Cardiac fibroblast (primary cell): ENCODE results near the gene LPP.

Source experiments
- DNase-seq, 2 donors: peaks; one replicate each; pipeline versions ENCODE4 v3.0.0 to v3.0.0-alpha.2; 2010; ENCODE audit warnings: low read depth in 2 of 2
- H3K4me3 ChIP-seq, 2 donors: replicated peaks in 1 of 2; 1 replicate in 1 of 2; 2 replicates in 1 of 2; pipeline ENCODE4 v1.5.1; 2011; ENCODE audit warnings: low read depth in 2 of 2, low read length in 2 of 2, mild to moderate bottlenecking in 2 of 2, moderate library complexity in 1 of 2
- TF ChIP-seq, protein P1 (sequence below): IDR thresholded peaks from one replicate; pipeline ENCODE4 v1.5.1; 2011; ENCODE audit warnings: low read depth, mild to moderate bottlenecking, low read length, inconsistent platforms

The LPP gene

DNA sequence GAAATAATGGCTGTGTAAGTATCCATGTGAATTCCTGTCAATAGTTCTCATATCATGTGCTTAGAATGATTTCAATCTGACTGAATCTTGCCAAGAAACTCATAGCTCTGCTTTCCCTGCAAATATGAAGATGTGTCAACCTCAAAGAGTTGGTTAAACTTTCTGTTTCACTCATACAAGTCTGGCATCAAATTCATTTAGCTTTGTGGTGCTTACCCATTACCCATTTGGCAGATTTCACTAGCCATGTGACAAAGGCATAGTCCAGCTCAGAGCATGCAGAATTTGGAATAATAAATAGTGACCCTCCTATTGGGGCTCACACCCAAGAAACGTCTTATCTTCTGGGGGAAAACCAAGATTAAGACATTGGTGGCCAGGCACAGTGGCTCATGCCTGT lies 761.2 kb downstream of the LPP start:
- TF ChIP-seq, protein P1, sequence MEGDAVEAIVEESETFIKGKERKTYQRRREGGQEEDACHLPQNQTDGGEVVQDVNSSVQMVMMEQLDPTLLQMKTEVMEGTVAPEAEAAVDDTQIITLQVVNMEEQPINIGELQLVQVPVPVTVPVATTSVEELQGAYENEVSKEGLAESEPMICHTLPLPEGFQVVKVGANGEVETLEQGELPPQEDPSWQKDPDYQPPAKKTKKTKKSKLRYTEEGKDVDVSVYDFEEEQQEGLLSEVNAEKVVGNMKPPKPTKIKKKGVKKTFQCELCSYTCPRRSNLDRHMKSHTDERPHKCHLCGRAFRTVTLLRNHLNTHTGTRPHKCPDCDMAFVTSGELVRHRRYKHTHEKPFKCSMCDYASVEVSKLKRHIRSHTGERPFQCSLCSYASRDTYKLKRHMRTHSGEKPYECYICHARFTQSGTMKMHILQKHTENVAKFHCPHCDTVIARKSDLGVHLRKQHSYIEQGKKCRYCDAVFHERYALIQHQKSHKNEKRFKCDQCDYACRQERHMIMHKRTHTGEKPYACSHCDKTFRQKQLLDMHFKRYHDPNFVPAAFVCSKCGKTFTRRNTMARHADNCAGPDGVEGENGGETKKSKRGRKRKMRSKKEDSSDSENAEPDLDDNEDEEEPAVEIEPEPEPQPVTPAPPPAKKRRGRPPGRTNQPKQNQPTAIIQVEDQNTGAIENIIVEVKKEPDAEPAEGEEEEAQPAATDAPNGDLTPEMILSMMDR = no peak
- peak; percentile 55 to 67 for DNase-seq
- no peak overlapping the region for H3K4me3 ChIP-seq

DNA sequence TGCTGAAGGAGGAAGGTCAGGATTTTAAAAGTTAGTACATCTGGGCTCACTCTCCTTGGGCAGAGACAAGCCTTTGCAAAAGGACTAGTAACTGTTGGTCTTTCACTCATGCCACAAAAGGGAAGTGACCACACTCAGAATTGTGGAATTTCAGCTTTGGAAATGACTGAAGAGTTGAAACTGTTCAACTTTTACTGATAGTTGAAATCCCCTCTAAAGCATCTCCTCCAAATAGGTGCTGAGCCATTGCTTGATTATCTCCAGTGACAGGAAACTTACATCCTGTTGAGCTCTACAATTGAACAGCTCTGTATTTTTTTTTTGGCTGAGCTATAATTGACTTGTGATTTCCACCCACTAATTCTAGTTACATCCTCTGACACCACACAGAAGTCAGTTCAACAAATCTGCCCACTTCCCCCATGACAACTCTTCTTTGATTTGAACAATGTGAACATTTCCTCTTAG lies 763.0 kb downstream of the LPP start:
- H3K4me3 ChIP-seq = no peak overlapping the region
- DNase-seq = peak; percentile 27 to 32
- TF ChIP-seq, protein P1 = no peak

DNA sequence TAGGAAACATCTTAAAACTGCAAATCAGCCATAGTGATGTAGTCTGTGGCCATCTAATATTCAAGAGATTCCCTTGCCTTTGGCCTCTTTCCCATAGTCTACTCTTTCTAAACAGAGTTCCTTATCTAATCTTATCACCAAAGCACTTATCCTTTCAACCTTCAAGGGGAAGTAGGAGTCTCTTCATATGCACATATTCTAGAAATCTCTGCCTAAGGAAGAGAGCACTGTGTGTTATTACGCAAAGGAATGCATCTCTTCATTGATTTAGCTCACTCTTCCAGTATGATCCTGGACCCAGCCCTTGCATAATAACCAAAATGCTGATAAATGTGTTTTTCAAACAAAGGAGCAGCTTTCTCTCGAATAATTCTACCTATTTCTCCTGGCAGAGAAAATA lies 764.1 kb downstream of the LPP start:
- TF ChIP-seq, protein P1 = no peak
- peak in 1 of 2 donors; percentile 48 for DNase-seq
- H3K4me3 ChIP-seq = no peak overlapping the region

DNA sequence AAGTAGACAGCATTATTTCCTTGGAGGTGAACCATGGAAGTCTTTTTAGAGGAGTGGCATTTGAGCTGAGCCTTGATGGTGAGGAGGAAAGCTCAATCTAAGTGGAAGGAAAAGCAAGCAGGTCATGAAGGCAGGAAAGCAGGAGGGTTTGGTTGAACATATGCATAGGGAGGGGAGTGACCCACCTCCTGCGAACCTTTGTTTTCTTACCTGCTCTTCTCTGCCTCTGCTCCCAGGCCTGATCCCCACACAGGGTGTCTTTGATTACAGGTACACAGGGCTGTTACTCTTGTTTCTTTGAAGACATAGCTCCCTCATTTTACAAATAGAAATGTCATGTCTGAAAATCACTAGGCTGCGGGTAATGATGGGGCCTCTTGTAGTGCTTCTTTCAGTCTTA lies 769.7 kb downstream of the LPP start:
- TF ChIP-seq, protein P1 = no peak
- DNase-seq = no peak
- no peak overlapping the region for H3K4me3 ChIP-seq

DNA sequence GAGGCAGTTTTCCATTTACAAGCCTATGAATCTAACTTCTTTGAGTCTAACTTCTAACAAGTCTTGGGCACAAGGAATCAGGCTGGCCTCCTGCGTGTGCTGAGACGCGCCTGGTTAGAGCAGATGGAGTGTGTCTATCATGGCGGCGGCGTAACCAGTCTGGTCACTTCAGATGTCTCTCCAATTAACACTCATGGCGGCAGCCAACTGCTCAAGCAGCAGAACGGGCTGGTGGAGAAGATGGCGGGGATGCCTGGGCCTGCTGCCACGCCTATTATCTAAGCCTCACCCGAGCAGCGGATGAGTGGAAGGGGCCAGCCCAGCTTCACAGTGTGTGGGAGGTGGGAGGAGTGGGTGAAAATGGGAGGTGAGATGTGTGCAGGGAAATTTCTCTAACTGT lies 771.4 kb downstream of the LPP start:
- TF ChIP-seq, protein P1 = no peak
- no peak for DNase-seq
- H3K4me3 ChIP-seq = no peak overlapping the region

DNA sequence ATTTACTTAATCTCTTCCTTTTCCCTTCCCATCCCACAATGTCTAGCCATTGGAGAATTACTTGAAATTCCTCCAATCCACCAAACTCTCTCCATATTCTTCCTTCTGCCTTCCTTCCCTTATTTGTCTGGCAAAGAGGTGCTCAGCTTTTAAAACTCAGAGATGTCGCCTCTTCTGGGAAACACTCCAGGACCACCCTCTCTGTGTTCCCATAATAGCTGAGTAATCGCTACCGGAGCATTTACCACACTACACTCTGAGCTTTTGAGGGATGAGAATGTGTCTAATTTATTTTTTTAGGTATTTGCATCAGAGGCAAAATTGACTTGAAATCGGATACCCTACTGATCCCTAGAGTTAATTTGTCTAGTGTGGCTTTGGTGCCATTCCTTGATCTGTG lies 772.2 kb downstream of the LPP start:
- TF ChIP-seq, protein P1 = no peak
- no peak overlapping the region for H3K4me3 ChIP-seq
- peak in 1 of 2 donors; percentile 35 for DNase-seq

DNA sequence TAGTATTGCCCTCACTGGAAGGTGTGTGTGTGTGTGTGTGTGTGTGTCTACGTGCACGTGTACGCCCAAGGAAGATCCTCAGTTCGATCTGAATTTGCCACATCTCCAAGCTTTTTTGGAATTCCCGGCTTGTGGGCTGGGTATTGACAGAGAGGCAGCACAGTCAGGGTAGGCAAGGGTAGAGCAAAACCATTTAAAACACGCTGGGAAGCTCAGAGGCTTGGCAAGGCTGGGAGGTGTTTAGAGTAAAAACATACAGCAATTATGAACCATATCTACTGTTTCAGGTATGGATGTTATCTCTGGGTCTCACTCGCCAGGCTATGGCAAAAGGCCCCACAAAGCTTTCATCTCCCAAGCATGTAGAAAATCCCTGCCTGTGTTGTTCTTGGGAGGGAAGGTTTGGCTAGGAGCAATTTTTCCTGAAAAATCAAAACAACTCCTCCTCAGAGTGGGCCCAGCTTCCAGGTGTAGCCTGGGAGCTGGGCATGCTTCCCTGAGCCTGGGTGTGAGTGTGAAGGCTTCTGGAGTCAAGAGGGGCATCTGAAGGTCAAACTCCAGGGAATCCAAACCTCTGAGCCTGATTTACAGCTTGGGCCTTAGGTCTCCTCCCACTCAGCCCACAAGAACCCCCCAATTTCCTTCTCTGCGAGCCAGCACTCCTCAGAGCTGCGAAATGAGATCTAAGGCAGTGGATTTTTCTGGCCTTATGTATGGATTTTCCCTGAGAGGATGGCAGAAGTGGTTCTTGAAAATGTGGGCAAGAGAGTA lies 773.0 kb downstream of the LPP start:
- no peak for DNase-seq
- TF ChIP-seq, protein P1 = no peak
- H3K4me3 ChIP-seq = no peak overlapping the region
